DMS 273 (cell line): ENCODE results near the gene ADGRV1.
A peak's percentile ranks its signal among the peaks of the same experiment; 100 is the strongest.
"Not testable (repeated sequence)": the region's sequence is repeated elsewhere in the genome, so short reads cannot be mapped to it uniquely, and the experiment has no call there.

Experiments used
- DNase-seq: peaks from one replicate; lab custom pipeline; 2025; ENCODE audit not compliant: unreplicated experiment; lab: John Stamatoyannopoulos, UW

ADGRV1 gene

DNA sequence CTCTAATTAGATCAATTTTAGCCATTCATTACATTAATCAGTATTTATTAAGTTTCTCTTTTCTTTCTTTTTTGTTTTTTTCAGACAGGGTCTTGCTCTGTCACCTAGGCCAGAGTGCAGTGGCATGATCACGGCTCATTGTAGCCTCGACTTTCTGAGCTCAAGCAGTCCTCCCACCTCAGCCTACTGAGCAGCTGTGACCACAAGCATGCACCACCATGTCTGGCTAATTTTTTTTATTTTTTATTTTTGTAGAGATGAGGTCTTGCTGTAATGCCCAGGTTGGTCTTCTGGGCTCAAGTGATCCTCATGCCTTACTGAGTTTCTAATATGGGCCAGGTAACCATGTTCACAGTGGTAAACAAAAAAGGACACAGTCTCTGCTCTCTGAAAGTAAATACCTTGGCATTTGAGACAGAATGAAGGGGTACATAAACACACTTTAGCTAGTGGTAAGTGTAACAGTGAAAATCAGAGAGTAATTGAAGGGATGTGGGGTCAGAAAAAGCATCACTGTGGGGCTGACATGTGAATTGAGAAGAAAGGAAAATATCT lies 336.3 kb downstream of the ADGRV1 start:
- DNase-seq = no peak

- peak; percentile 12 for DNase-seq
These were observed 339.0 kb downstream of the ADGRV1 start for GRCh38 chr5:90897618-90898017.

GRCh38 chr5:90898326-90899013 lies 339.9 kb downstream of the ADGRV1 start:
- no peak for DNase-seq

- no peak for DNase-seq
These were observed 340.5 kb downstream of the ADGRV1 start for GRCh38 chr5:90899014-90899604.

DNA sequence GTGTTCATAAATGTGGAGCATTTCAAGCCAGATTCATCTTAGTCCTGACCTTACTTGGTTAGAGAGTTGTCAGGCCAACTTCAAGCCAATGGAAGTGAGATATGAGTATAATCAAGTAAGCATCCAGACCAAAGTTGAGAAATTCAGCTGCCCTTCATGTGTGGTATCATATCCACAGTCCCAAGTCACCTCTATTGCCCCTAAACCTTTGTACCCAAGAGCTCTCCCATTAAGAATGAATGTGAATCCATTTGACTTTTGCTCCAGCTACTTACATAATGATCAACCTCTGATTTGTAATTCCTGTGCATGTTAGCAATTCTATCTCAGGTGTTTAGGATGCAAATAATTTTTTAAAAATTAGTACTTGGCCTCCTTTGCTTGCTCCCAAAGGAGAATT lies 342.7 kb downstream of the ADGRV1 start:
- no peak for DNase-seq

GRCh38 chr5:90902170-90902569 lies 343.6 kb downstream of the ADGRV1 start:
- DNase-seq = no peak

DNA sequence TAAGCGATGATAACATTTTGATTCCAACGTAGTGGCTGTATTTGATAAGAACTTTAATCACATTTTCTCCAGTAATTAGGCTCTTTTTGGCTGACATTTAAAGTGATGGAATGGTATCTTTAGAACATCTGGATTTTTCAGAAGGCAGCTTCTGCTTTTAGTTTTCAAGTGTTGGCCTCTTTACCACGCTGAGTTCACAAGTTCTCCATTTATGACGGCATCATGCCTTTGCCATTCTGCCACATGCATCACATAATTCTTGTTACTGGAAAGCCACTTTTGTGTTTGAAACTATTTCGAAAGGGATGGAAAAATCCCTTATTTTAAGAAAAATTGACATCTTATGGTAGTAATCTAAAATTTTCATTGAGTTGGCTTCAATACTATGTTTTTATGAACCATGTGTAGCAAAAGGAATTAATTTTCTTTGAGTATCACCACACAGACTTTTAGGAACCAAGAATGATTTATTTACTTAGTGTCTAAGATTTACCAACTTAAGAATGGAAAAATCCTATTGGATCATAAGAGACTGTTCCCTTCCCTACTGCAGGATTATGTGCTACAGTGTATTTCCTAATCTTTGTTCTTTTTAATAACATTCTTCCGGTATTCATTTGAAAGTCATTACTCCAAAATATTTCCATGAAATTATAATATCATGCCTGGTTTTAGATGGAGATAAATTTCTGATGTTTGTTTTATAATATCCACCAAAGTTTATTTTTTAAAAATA lies 344.2 kb downstream of the ADGRV1 start:
- DNase-seq = no peak

DNA sequence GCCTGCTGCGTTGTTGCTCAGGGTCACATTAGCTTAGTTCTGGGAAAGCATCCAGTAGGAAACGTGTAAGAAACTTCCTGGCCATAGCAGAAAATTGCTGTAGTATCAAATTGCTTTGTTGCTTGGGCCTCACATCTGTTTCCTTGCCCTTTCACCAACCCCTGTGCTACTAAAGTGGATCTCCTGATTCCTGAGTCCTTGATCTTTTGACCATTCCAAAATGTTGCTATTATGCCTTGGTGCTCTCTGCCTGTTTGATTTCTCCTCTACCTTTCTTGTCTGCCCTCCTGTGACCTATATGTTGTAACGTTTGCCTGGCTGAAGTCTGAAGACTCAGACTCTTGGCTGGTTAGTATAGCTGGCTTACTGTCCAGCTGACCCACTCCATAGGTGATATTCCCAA lies 350.5 kb downstream of the ADGRV1 start:
- DNase-seq = peak; percentile 65

DNA sequence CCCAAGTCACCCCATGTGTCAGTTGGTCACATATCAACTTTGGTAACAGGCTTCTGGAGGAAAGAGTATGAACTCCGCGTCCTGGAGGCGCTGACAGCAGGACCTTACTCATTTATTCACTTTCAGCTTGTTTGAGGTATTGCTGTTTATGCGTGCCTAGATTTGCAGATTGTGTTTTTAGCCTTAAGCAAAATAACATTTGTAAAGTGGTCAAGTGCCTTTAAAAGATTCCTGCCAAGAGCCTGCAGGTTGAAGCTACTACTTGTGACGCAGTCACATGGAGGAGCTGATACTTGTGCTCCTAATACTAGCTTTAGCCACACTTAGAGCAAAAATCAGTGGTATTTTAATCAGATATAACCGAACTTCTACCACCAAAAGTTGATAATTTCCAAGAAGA lies 351.3 kb downstream of the ADGRV1 start:
- DNase-seq = peak; percentile 3

- no peak for DNase-seq
These were observed 352.6 kb downstream of the ADGRV1 start for GRCh38 chr5:90911169-90911568.

GRCh38 chr5:90912476-90912875 lies 353.9 kb downstream of the ADGRV1 start:
- DNase-seq = no peak

- DNase-seq = no peak
These were observed 356.8 kb downstream of the ADGRV1 start for GRCh38 chr5:90915393-90915792.

- DNase-seq = no peak
These were observed 358.6 kb downstream of the ADGRV1 start for GRCh38 chr5:90916947-90917800.

- no peak for DNase-seq
These were observed 359.5 kb downstream of the ADGRV1 start for GRCh38 chr5:90917928-90918668.

- peak; percentile 18 for DNase-seq
These were observed 362.9 kb downstream of the ADGRV1 start for GRCh38 chr5:90921418-90921973.

- not testable (repeated sequence) for DNase-seq
These were observed 365.6 kb downstream of the ADGRV1 start for GRCh38 chr5:90924222-90924621.

DNA sequence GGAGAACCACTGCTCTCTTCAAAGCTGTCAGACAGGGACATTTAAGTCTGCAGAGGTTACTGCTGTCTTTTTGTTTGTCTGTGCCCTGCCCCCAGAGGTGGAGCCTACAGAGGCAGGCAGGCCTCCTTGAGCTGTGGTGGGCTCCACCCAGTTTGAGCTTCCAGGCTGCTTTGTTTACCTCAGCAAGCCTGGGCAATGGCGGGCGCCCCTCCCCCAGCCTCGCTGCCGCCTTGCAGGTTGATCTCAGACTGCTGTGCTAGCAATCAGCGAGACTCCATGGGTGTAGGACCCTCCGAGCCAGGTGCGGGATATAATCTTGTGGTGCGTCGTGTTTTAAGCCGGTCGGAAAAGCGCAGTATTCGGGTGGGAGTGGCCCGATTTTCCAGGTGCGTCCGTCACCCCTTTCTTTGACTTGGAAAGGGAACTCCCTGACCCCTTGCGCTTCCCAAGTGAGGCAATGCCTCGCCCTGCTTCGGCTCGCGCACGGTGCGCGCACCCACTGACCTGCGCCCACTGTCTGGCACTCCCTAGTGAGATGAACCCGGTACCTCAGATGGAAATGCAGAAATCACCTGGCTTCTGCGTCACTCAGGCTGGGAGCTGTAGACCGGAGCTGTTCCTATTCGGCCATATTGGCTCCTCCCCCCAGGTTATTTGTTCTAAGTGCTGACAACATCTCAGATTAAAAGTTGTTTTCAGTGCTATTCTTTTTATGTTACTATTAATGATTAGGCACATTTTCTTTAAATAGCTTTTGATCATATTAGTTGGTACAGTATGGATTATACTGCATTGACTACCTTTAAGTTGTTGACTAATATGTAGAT lies 370.6 kb downstream of the ADGRV1 start:
- not testable (repeated sequence) for DNase-seq

DNA sequence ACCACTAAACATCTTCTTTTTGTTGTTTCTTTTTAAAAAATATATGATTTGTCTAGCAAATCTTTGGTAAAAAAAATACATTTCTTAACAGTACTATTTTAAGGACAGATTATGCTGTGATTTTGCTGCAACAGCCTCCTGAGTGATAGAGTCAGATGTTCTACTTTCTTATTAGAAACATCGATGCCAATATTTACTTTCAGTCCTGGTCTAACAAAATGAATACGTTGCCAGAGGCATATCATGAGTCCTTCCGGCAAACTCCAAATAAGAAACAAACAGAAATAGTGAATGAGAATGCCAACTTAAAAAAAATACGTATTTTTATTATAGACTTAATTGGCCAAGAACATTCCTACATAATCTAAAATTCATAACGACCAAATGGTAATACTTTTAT lies 371.5 kb downstream of the ADGRV1 start:
- no peak for DNase-seq

- no peak for DNase-seq
These were observed 372.3 kb downstream of the ADGRV1 start for GRCh38 chr5:90930756-90931431.
